GM18873 (cell line): ENCODE data around the gene ZDHHC16.
"Not testable (repeated sequence)": the region's sequence is repeated elsewhere in the genome, so short reads cannot be mapped to it uniquely, and the experiment has no call there.

ENCODE experiments used
- ATAC-seq: cut with Tn5 transposase; IDR thresholded peaks from one replicate; pipeline ENCODE4 v1.9.1; 2021; ENCODE audit warnings: mild to moderate bottlenecking, moderate library complexity, moderate number of reproducible peaks; ENCODE audit not compliant: unreplicated experiment, low FRiP score

The ZDHHC16 gene

DNA sequence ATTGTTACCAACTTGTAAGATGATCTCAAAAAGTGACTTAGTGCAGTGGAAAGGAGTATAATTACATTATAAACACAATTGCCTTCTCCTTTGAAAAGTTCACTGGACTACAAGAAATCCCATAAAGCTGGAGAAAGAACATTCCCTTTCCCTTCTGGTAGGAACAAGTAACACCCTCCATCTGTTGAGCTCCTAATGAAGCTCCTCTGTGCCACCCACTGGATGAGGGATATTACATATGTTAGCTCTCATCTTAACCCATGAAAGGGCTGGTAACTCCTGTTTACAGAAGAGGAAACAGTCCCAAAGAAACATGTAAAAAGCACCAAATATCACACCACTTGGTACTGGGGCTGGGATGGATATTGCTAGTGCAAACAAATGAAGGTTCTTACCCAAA lies 11.9 kb upstream of the ZDHHC16 start:
- no peak for ATAC-seq

- ATAC-seq: no peak
Observed at GRCh38 chr10:97434557-97434956, 11.4 kb upstream of the ZDHHC16 start.

DNA sequence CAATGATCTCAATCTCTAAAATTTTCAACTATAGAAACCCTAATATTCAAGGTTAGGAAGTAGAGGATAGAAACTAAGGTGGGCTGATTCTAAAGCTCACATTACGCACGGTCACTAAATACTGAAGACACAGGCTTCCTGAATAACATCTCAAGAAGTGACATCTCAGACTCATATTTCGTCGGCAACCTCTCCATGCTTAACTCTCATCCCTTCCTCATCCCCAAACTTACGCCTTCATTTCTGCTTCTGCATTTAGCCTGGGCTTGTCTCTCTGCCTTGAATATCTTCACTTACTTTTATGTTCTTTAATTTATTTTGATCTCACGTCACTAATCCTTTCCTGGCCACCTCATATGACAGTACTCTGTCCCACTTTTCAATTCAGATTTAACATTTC lies 10.8 kb upstream of the ZDHHC16 start:
- ATAC-seq: no peak

DNA sequence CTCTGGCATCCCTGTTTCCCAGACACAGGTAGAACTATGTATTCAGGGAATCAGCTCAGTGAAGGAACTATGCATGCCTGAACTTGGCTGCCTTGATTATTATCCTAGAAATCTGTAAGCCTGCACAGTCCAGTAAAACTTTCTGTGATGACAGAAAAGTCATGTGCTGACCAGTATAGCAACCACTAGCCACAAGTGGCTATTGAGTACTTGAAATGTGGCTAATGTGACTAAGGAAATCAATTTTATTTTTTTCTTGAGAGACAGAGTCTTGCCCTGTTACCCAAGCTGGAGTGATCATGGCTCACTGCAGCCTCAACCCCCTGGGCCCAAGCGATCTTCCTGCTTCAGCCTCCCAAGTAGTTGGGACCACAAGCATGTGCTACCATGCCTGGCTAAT lies 3.7 kb upstream of the ZDHHC16 start:
- ATAC-seq: no peak

DNA sequence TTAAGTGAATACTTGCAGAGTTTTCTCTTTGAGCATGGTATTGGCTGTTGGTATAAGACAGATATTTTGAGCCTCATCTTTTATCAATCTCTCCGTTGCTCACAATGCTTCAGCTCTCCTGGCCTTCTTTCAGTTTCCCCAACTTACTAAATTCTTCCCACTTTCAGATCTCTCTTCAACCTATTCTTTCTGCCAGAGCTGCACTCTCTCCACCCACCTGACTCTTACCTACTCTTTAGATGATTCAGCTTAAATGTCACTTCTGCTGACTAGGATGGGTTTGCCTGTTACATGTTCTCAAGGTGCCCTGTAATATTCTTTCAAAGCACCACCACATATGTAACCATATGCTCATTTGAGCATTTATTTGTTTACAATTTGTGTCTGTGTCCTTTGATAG lies 1.8 kb upstream of the ZDHHC16 start:
- no peak for ATAC-seq

- no peak for ATAC-seq
Observed at GRCh38 chr10:97445357-97445721, 636 bp upstream of the ZDHHC16 start.

- ATAC-seq: no peak
Observed at GRCh38 chr10:97450828-97451227, 4.9 kb downstream of the ZDHHC16 start.

- no peak for ATAC-seq
Observed at GRCh38 chr10:97451605-97452004, 5.6 kb downstream of the ZDHHC16 start.

DNA sequence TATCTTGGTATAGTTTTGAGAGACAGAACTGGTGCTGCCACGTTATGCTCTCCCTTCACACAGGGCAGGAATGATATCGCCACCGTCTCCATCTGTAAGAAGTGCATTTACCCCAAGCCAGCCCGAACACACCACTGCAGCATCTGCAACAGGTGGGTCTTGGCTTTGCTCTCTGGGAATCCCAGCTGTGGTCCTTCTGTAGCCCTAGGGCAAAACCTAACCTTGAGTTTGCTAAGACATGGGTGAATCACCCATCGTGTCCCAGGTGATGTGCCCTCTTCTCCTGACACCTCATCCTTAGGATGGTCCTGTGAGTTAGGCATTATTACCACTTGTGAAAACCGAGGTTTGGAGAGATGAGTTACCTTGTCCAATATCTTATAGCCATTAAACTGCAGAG lies 6.4 kb downstream of the ZDHHC16 start:
- no peak for ATAC-seq

DNA sequence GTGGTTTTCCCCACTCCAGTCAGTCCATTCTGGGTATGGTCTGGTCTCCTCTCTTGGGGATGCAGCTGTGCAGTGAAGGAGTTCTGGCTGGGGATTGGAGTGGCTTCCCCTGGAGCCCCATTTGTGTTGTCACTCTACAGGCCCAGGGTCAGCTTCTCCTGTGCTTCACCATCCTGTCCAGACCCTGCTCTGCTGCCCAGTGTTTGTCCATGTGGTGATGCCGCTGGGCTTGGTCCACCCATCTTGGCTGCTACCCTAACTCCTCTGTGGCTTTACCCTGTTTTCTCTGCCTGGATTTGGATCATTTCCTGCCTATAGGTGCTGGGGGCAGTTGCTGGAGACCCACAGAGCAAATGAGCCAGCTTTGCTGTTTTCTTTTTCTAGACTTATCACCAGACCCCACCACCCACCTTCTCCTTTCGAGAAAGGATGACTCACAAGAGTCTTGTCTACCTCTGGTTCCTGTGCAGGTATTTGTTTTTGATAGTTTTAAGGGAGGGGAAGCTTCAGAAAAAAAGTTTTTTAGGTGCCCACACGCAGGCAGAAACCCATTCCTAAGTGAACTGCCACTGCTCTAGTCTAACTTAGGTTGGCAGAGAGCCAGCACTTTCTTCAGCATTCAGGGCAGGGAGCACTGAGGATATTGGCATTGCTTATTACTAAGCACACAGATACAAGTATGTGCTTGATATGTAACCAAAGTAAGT lies 8.5 kb downstream of the ZDHHC16 start:
- ATAC-seq: no peak

GRCh38 chr10:97456034-97456685 lies 10.2 kb downstream of the ZDHHC16 start:
- ATAC-seq: no peak

- ATAC-seq: no peak
Observed at GRCh38 chr10:97456686-97457065, 10.7 kb downstream of the ZDHHC16 start.

- ATAC-seq: no peak
Observed at GRCh38 chr10:97459111-97459510, 13.1 kb downstream of the ZDHHC16 start.

- ATAC-seq: no peak
Observed at GRCh38 chr10:97459933-97460332, 14.0 kb downstream of the ZDHHC16 start.

DNA sequence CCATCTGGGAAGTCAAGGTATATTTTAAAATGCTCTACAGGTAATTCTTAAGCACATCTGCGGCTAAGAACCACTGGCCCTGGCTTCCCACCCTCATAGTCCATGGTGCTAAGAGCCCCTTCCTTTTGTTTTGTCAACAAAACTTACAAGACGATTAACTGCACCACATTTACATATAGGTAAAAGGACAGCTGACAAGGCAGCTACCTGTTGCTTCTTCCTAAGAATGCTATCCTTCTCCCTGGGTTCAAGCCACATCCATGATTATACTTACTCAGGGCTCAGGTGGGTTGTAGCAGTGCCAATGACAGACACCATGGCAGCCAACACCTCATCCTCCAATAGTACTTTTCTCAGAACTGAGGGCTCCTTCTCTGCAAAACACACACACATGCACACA lies 16.3 kb downstream of the ZDHHC16 start:
- ATAC-seq: no peak

DNA sequence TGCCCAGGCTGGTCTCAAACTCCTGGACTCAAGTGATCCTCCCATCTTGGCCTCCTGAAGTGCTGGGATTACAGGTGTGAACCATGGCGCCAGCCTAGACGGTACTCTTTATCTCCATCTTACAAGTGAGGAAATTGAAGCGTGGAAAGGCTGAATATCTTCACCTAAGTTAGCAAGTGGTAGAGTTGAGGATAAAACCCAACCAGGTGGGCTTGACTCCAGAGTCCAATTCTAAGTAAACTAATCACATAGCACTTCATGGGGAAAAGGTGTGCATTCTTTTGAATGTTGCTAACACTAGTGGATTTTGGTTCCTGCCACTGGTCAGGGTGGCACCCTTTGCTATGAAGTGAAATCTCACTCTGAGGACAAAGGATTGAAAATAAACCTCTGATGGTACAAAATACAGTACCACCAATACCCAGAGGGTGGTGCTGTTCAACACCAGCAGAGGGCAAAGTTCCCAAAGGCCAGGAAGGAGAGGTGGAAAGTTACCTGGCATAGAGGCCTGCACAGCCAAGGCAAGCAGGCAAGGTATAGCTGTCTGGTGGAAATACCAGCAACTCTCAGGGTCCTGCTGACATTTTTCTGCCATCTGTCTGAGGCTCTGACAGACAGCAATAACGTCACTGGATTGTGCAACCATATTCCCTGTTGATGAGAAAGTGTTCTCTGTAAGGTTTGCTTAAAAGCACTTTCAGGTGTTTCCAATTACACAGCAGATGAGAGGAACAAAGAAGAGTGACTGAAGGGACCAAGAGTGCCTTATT lies 17.6 kb downstream of the ZDHHC16 start:
- ATAC-seq: no peak

DNA sequence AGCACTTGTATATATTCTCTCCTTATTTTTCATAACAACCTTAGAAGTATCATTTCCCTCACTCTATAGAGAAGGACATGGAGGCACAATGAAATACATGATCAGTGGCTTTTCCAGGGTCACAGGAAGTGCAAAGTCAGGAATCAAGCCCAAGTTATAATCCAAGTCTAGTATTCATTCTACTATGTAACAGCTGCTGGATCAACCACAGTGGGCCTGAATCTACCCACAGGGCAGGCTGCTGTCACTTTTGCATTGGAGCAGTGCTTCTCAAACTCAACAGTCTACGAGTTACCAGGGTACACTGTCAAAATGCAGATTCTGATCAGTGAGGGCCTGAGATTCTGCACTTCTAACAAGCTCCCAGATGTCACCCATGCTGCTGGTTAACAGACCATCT lies 18.3 kb downstream of the ZDHHC16 start:
- no peak for ATAC-seq

GRCh38 chr10:97465982-97466381 lies 20.0 kb downstream of the ZDHHC16 start:
- no peak for ATAC-seq

- no peak for ATAC-seq
Observed at GRCh38 chr10:97466755-97467154, 20.8 kb downstream of the ZDHHC16 start.

- no peak for ATAC-seq
Observed at GRCh38 chr10:97468162-97468561, 22.2 kb downstream of the ZDHHC16 start.

DNA sequence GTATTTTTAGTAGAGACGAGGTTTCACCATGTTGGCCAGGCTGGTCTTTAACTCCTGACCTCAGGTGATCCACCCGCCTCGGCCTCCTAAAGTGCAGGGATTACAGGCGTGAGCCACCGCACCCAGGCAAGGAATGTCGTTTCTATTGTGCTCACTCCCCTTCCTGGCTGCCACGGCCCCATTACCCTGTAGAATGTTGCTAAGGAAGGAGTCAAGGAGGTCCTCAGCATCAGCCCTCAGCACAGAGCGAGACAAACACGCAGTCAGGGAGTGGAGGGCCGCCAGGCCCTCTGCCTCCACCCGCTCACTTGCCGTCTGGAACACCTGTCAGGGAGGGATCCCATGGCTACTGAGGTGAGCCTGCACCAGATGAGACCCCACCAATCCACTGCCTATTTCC lies 22.8 kb downstream of the ZDHHC16 start:
- ATAC-seq: not testable (repeated sequence)

DNA sequence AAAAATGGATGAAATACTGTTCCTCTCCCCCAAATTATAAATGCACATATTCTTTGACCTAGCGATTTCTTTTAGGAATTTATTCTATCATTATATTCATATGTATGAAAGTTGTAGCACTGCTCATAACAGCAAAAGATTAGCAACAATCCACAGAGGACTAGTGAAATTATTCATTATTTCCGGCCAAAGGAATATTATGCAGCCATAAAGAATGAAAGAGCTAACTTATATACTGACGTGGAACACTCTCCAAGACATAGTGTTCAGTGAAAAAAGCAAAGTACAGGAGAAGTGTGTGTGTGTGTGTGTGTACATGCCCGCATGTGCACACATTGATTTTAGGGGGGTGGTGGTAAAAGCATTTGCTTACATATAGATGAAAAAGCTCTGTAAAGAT lies 28.9 kb downstream of the ZDHHC16 start:
- no peak for ATAC-seq
